ENCODE data around the gene PRH1. TPM values are rescaled to one million over a fixed set of nuclear protein-coding genes. Genes with fewer than 3 reads are reported as not detected.

PRH1 gene
- total RNA-seq, 1 donor from 2014 or later: 4.2 TPM

GRCh38 chr12:10851243-10851858 lies 32.7 kb downstream of the PRH1 start:
- no peak for DNase-seq (ENCODE audit: missing footprints)
- ATAC-seq: no peak
- intact Hi-C loops (cut with DNase I): no loop called here

DNA sequence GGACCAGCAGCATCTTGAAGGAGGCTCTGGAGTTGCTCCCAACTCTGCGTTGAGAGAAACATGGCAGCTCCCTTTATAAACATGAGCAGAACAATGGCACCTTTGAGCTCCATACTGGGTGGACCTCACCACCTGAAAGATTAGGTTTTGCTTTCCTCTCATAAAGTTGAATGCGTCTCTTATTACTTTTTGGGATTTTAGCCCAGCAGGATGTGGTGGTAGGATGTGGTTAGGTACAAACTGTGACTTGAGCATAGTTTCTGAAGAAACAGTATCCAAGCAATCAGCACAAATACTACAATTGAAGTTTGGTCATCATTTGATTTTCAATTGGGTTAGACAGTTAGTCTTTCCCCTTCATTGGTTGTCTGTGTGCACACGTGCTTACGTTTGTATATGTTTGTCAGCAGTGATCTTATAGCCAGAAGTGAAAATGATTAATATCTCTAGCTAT lies 34.6 kb downstream of the PRH1 start, which contains the start of gene PRR4:
Gene PRR4, minus strand, starts transcription at position 51 of the 454 bp plus-strand sequence. Its CDS starts 38 bp downstream, at position 13.
- no peak for ATAC-seq
- intact Hi-C loops (cut with DNase I): no loop called here
- no peak for DNase-seq (ENCODE audit: missing footprints)

GRCh38 chr12:10847744-10848143 lies 36.3 kb downstream of the PRH1 start:
- intact Hi-C loops (cut with DNase I): no loop called here
- DNase-seq (ENCODE audit: missing footprints) (no peak), ATAC-seq (no peak)

- no peak for ATAC-seq
These were observed 41.2 kb downstream of the PRH1 start for GRCh38 chr12:10842862-10843261.

DNA sequence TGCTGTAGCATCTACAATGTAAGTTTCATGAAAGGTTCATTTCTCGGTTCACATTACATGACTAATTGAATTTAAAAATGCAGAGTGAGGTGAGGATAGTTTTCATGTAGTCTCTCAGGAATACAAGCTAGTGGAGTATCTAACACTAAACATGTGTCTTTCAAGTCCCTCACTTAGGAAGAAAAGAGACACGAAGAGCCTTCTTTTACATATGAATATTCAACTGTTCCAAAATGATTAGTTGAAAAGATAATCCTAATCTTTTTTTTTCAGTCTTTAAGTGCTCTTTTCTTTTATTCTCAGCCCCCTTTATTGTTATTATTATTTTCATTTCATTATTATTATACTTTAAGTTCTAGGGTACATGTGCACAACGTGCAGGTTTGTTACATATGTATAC lies 45.6 kb downstream of the PRH1 start:
- intact Hi-C loops (cut with DNase I): no loop called here
- no peak for ATAC-seq

More at GRCh38 chr12:10842862-10843261, 41.2 kb downstream of the PRH1 start:
- DNase-seq (ENCODE audit: missing footprints): no peak
- intact Hi-C loops (cut with DNase I): no loop called here

More for the DNA sequence above, 45.6 kb downstream of the PRH1 start:
- DNase-seq (ENCODE audit: missing footprints): no peak

Other genes with a start within 250 kb of the PRH1 start
- not detected for gene STYK1, start 210.2 kb downstream of the PRH1 start, total RNA-seq
- gene YBX3, start 160.9 kb downstream of the PRH1 start, total RNA-seq: 594 TPM
- not detected for gene TAS2R7, start 81.6 kb downstream of the PRH1 start, total RNA-seq
- not detected for gene TAS2R8, start 77.0 kb downstream of the PRH1 start, total RNA-seq
- not detected for gene TAS2R9, start 74.1 kb downstream of the PRH1 start, total RNA-seq
- not detected for gene TAS2R10, start 57.9 kb downstream of the PRH1 start, total RNA-seq
- gene PRR4, start 34.8 kb downstream of the PRH1 start, total RNA-seq: 1.8 TPM
- 0.43 TPM for gene TAS2R13, start 25.3 kb upstream of the PRH1 start, total RNA-seq
- not detected for gene PRH2, start 45.0 kb upstream of the PRH1 start, total RNA-seq
- 0.38 TPM for gene TAS2R14, start 55.0 kb upstream of the PRH1 start, total RNA-seq
- not detected for gene TAS2R50, start 102.7 kb upstream of the PRH1 start, total RNA-seq
- 0.46 TPM for gene TAS2R20, start 114.0 kb upstream of the PRH1 start, total RNA-seq
- gene TAS2R19, start 138.4 kb upstream of the PRH1 start, total RNA-seq: 0.49 TPM
- 0.41 TPM for gene TAS2R31, start 147.2 kb upstream of the PRH1 start, total RNA-seq
- 0.43 TPM for gene TAS2R46, start 178.0 kb upstream of the PRH1 start, total RNA-seq
- not detected for gene TAS2R43, start 208.1 kb upstream of the PRH1 start, total RNA-seq